ENCODE measurements around the gene ALOX5AP.

Gene ALOX5AP

DNA sequence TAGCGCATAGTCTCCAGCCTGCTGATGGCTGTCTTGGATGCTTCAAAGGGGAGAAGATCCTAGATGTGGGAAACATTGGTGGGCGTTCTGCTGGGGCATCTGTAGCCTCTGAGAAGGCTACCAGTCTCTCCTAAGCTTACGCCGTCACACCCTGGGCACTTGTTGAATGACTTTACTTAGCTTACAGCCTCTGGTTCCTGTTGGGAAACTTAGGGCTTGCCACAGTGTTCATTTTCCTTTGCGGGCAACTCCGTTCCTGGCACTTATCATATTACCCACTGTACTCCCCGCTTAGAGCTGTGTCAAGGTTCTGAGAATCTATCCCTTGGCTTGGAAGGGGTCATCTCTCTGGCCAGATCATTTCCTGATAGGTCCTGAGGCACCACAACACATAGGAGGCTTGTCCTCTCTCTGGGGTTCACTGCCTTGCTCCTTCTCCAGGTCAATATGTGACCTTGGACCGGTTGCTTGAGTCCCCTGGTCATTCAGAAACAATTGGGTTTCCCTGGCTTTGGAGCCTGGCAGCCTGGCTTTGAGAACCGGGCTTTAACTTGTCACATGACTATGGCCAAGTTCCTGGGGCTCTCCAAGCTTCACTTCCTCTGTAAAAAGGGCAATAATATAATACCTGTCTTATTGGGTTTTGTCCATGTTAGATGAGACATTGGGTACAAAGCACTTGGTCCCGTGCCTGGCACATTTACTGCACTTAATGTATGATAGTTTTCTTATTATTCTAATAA, 20.5 kb upstream of the ALOX5AP start:
- no peak for DNase-seq

DNA sequence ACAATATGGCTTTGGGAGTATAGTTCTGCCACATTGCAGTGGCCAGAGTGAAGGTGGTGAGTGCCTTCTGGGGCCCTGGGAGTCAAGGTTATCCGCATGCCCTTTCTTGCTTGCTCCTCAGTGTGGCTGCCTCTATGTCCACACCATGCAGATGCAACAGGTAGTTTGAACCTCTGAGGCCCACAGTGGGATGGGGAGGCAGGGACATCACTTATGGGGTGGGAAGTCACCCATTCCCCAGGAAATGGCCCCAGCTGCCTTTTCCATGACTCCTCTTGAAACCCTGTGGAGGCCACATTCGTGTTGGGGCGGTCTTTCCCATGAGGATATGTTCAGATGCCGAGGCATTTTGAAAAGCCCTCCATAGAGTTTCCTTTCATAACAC, 20.0 kb upstream of the ALOX5AP start:
- no peak for DNase-seq

DNA sequence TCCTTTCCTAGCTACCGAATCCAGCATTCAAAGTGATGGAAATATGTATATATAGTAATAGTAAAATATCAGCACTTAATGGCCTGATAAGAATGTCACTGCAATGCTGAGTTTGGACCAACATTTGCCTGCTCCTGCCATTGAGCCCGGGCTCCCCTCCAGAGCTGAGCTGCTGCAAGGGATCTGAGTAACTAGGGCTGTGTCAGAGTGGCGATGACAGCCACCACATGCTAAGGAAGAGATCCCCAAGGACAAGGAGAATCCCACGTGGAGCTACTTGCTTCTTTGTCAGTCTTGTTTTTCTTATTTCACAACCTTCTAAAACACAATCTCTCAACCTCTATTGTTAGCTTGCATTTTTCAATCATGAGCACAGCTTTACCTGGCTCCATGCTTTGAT, 19.5 kb upstream of the ALOX5AP start:
- no peak for DNase-seq

DNA sequence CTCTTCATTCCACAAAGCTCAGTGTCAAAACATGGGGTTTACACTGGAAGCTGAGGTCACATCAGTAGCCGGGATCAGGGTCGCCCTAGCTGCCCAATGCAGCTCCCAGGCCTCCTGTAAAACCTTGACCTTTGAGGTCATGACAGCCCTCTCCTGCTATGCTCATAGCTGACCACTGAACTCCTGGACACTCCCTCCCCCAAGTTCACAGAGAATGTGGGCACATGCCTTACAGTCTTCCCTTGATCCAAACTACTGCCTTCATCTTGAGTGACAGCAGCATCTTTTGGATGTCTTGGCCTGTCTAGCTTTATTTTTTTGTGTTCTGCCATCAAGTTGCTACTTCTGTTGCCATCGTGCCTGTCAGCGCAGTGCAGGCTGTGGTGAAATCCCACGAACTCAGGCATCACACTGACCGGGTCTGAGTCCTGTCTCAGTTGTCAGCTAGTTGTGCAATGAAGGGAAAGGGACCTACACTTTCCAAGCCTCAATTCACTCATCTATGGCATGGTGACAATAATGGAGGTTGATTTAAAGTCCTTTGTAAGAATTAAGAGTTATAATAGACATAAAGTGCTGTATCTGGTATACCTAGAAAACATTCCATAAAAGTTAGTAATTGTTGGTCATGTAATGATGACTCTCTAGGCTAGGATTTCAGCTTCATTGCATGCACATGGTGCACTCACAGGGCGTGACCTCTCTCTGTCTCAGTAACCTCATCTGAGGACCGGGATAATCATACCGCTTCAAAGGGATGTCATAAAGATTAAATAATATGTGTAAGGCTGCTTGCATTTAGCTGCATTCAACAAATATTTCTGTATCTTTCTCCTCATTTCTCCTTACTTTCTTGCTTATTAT, 16.4 kb upstream of the ALOX5AP start:
- no peak for DNase-seq

DNA sequence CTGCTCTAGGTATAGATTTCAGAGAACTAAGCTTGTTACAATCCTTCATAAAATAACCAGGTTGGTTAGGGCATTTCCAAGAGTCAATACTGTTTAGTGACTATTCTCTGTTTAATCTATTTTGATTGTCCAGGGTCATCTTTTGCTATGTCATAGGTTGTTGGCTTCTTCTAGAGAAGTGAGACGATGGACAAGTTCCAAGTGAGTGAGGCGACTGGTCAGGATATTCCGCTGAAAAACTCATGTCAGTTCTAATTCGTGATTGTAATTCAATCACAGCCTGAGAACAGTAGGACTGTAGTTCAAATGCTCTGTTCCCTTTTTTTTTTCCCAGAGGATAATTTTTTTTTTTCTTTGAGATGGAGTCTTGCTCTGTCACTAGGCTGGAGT, 15.8 kb upstream of the ALOX5AP start:
- DNase-seq = no peak

DNA sequence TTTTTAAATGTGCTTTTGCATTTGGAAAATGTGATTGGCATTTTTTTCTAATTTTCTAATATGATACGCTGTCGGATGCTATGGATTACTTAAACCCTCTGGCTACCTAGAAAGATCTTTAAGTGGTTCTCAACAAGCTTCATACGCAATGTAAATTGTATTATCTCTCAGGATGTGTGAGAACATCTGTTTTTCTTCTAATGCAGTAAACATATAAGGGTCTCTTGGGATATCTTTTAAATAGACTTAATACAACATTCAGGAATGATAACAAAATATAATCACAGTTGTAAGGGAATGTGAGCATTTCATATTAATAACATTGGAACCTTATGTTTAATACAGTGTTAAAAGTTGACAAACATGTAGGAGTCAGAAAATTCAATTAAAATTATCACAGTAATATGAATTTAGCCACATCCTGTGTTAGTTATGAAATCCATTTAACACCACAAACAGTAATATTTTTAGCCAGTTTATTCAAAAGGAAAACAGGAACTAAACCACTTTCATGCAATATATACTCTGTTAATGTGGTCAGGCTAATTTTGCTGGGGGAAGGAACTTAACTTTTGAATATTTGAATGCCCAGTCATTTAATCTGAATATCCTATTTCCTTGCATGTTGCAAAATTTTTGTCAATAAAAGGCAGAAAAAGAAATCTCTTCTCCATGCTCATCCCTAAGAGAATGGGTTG, 15.0 kb upstream of the ALOX5AP start:
- no peak for DNase-seq

DNA sequence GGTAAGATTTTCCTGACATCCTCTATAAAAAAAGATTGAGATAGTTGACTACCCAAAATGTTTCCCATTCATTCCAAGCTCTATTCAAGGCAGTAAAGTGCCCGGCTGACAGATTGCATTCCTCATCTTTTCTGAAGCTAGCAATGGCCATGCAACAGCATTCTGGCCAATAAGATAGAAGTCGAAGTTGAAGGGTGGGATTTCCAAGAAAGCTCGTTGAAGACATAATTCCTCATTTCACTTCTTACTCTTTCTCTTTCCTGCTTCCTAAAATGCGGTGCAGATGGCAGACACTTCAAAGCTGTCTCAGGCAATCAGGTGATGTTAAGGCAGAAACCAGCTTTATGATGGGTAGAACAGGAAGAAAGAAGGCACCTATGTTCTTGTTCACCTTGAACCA, 13.4 kb upstream of the ALOX5AP start:
- no peak for DNase-seq

DNA sequence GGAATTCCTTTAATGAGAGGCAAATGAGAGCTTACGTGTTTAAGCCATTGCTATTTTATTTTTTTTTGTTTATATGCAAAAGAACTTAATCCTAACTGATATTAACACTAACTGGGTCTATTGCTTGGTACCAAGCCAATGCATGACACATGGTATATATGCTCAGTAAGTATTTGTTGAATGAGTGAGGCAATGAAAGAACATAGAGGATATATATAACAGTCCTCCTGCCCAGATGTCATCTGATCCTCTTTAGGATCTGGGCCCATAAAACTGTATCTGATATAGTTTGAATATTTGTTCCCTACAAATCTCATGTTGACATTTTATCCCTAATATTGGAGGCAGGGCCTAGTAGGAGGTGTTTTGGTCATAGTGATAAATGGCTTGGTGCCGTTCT, 13.0 kb upstream of the ALOX5AP start:
- no peak for DNase-seq

DNA sequence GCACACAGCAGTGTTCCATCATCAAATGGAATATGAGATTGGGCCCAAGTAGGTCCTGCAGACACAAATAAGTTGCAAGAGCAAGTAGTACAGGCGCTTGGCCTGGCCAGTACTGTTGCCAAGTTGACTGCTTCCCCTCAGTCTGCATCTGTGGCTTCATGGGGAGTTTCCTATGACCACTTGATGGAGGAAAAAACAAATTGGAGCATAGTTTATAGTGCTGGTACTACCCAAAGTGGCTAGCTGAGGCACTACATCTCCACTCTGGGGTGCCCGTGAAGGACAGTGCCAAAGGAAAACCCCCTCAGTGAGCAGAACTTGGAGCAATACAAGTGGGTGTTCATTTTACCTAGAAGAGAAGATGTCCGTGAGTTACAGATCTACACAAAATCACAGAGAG, 10.6 kb upstream of the ALOX5AP start:
- DNase-seq = no peak

DNA sequence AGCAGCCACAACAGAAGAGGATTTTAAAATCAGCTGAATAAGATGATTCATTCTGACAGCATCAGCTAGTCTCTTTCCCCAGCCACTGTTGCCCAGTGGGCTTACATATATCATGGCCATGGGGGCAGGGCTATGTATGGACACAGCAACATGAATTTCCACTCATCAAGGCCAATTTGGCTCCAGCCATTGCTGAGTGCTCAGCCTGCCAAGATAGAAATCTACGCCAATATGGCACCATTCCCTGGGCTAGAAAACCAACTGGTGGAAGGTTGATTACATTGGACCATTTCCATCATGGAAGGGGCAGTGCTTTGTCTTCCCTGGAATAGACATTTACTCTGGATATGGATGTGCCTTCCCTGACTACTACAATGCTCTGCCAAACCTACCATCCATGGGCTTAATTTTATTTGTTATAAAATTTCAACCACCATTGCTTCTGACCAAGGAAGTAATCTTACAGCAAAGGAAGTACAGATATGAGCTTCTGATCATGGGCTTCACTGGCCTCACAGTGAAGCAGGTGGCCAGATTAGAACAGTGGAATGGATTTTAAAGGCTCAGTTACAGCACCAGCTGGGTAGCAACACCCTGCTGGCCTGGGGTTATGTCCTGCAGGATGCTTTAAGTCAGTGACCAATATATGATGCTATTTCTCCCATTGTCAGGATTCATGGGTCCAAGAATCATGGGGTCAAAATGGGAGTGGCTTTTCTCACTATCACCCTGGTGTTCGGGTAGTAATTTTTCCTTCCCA, 9.8 kb upstream of the ALOX5AP start:
- DNase-seq = no peak

DNA sequence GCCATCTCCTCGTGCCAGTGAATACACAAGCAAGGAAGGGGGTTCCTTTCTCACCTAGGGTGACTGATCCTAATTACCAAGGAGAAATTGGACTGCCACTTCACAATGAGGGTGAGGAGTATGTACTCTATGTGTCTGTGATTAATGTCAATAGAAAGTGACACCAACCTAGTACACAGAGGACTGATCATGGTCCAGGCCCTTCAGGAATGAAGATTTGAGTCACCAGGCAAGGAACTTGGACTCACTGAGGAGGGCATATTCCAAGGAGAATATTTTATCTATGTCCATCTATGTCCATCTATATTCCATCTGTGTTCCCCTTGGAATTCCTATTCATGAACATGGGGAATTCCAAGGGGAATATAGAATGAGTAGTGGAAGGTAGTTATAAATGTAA, 9.2 kb upstream of the ALOX5AP start:
- no peak for DNase-seq

DNA sequence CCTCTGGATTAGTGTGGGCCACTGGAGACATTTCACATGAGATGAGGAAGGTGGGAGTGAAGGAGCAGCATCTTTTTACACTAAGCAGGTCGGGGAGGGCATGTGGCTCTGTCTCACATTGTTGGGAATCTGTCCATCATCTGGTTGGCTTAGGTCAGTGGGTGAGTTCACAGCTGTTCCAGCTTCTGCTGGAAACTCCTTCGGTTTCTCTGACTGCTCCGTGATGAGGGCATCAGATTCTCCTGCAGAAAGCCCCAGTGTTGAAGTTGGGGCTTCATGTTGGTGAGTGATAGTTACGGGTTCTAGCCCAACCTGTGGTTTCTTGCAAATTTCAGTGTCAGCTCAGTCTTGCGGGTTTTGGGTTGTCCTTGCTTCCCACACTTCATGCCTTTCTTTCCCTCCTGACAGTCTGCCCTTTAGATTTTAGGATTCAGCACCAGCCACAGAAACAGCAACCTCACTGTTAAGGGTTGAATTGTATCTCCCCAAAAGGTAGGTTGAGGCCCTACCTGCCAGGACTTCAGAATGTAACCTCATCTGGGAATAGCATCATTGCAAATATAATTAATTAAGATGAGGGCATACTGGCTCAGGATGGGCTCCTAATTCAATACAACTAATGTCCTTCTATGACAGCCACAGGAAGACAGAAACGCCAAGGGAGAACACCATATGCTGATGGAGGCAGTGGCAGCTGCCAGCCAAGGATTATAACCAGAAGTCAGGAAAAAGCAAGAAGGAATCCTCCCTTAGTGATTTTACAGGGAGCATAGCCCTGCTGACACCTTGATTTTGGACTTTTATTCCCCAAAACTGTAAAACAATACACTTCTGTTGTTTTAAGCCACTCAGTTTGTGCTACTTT, 7.6 kb upstream of the ALOX5AP start:
- no peak for DNase-seq

DNA sequence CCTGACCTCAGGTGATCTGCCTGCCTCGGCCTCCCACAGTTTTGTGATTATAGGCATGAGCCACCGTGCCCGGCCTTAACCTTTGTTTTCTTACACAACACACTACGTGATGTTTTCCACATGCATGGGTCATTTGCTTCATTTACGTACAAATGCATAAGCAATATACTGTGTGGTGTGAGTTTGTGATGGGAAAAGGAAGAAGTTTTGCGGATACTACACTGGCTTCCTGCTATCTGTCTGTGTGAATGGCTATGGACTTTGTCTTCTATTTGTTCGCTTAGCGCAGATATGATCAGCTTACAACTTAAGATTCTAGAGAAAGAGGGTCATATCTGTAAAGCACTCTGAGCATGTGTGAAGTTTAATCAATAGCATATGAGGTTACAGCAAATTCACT, 5.5 kb upstream of the ALOX5AP start:
- no peak for DNase-seq

DNA sequence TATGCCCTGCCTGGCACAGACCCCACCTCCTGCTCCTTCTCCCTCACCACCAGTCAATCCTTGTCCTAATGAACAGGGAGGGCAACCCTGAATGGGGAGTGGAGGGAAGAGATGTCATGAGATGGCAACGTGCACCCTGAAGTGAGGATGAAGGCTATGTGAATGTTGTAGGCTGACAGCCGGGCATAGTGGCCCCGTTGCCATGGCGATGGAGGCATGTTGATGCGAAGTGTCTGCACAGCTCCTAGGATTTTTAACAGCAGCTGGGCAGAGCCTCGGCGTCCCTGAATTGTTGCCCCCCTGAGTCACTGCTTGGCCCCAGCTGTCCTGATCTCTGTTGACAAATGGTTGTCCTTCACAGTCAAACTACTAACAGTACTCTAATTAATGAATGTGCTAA, 4.8 kb upstream of the ALOX5AP start:
- DNase-seq = no peak

DNA sequence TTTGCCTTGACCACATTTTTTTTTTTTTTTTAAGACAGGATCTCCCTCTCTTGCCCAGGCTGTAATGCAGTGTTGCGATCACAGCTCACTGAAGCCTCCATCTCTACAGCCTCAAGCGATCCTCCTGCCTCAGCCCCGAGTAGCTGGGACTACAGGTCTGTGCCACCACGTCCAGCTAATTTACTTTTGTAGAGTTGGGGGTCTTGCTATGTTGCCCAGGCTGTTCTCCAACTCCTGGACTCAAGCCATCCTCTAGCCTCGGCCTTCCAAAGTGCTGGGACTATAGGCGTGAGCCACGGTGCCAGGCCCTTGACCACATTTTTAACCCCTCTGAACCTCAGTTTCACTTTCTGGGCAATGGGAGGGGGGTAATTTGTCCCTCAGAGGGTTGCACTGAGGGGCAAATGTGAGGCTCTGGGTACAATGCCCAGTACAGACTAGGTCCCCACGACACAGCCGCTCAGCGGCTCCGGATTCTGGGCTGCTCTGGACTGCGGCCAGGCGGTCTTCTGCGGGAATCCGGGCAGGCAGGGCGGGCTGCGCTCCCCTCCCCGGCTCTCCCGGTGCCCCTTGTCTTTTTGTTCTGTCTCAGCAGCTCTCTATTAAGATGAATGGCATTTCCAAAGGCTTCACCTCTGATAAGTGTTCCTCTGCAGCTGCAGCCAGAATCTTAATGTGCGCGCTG, 3.8 kb upstream of the ALOX5AP start:
- DNase-seq = no peak

DNA sequence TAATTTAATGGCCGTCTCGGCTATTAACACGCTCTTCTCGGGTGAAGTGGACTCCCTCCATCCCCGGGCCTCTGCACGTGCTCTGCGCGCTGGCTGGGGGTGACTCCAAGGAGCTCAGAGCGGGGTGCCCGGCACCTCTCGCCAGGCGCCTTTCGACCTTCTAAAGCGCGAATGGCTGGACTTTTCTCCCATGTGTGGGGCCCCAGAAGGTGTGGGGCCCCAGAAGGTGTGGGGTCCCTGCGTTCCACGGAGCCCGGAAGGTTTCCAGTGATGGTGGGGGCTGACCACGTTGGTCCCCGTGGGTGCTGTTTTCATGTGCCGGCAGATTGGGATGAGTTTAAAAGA, 3.3 kb upstream of the ALOX5AP start:
- no peak for DNase-seq

DNA sequence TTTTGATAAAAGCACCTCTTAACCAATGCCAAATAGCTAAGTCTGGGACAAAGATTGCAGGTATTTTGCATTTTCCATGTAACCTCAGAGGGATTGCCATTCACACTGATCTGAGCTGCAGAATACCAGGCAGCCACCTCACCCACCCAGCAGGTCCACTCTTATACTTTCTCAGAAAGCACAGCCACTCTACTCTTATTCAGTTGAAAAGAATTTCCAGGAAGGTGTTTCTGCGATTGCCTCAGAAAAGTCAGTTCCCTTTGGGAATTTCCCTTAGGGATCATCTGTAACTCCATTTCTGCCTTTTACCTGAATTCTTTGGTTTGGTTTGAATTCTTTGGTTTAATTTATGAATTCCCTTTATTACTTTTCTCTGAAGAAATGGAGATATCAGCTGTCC, 904 bp upstream of the ALOX5AP start:
- no peak for DNase-seq

DNA sequence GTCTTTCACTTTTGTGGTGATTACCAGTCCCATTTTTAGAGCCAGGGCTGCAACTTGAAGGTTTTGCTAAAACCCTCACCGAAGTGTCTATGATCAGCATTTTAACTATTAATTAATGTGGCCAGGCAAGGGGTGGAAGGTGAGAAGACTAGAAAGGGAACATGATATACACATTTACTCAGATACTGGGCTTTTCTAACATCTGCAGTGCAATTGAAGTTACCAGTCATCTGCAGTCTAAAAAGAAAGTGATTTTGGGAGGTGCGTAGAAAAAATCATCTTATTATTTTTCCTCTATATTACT, 481 bp downstream of the ALOX5AP start:
- no peak for DNase-seq

DNA sequence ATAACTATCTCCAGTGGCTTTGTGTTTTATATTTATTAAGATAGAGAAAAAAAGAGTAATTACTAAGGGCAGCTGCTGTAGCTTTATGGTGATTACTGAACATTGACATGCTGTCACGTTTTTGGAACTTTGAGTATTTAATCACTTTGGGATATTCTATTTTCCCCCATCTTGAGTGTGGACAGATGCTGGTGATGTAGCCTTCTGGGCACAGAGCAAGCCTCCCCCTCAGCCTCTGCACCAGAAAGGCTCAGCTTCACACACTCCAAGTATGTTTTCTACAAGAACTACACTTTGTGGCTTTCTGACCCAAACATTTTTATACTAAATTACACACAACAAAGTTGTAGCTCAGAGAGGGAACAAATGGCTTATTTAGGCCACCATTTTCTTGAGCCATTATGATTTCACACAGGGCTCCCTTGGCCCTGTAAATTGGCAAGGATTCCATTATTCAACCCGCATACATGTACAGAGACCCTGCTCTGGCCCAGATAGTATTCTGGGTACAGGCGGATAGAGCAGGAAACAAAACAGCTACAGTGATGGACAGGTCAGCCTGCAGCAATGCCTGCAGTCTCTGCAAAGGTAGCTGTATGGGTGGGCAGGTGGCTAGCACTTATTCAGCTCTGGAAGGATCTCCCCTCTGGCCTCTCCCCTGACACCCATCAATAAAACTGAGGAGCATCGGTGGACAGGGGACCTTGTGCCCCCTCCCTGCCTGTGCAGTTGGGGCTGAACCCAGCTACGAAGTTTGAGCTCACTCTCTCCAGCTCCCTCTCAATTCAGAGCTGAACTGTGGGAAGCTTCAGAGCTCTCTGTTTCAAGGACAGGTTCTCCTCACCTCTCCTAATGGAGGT, 1.3 kb downstream of the ALOX5AP start:
- no peak for DNase-seq

DNA sequence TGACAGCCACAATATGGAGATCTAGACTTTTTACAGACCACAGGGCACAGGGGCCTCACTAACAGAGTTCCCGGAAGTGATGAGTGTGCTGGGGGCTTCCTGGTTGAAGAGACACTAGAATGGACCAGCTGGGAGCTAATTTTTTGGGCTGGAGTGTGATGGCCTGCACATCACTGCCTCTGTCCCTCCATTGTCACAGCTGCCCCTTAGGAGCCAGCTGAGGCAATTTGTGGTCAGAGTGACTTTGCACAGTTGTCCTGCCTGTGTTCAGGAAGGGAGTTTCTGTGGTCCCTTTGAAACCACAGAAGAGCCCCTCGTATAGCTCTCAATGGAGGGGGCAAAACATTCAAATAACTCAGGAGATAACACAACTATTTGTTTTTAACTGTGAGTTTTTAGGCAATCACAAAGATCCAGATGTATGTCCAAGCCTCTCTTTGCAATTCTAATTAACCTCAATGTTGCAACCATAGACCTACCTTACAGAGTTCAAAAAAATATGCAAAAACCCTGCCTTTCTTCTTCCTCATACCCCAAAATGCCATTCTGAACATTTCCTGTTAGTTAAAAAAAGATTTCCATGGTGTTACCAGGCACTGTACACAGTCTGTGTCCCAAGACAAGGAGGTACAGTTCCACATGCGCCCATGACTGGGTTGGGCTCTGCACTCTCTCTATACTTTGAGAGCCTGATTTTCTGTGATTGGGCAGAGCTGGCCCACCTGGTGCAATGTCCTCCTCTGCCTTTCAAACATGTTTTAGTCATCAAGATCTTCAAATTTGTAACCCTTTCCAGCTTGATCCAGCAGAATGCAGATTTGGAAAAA, 2.4 kb downstream of the ALOX5AP start:
- DNase-seq = no peak

All from cortex of kidney (tissue), 1 donor.